HCT116 (cell line): ENCODE results near the gene LRIG3. TPM values are rescaled to one million over a fixed set of nuclear protein-coding genes. Genes with fewer than 3 reads are reported as not detected.

Experiments used
- ATAC-seq: fragments of 200-7000 bp; cut with Tn5 transposase; 2 replicates; pipeline ENCODE4 v1.9.1; 2020; ENCODE audit warnings: mild to moderate bottlenecking, moderate library complexity
- BruUV-seq: library from RNA; stranded (reverse); fragments of 400-500 nt; replicated peaks from 2 replicates; lab custom pipeline; 2021; lab: Mats Ljungman, UMichigan
- CTCF ChIA-PET: fragments of 300-600 bp; sonication (Branson Sonifier 250); formaldehyde crosslinking; loops from one replicate; lab custom pipeline; 2021; ENCODE audit warnings: antibody characterized with exemption; lab: Charles Lee
- POLR2A ChIA-PET: fragments of 300-600, 350-600 bp; sonication (Branson Sonifier 250); formaldehyde crosslinking; loops from one replicate; lab custom pipeline; 2021; ENCODE audit warnings: antibody characterized with exemption; lab: Charles Lee
- RAD21 ChIA-PET, 2 experiments: fragments of 300-600 bp; sonication (Branson Sonifier 250); formaldehyde crosslinking; loops; one replicate each; lab custom pipeline; 2023; ENCODE audit warnings: low total read pairs in 2 of 2; ENCODE audit not compliant: uncharacterized antibody in 2 of 2, unreplicated experiment in 2 of 2, low non-redundant PET in 1 of 2; lab: Charles Lee
- DNase-seq: peaks from one replicate; pipeline ENCODE4 v3.0.0-alpha.2; 2010; ENCODE audit warnings: low read depth, low spot score
- H2AFZ ChIP-seq: fragments of 200-600 bp; shearing (Covaris generic), sonication (generic); 2 replicates; pipeline ENCODE4 v1.6.1; 2017; ENCODE audit warnings: low read depth, mixed run types, mixed read lengths, antibody characterized with exemption, low read length; ENCODE audit not compliant: poor library complexity, severe bottlenecking
- H3K27ac ChIP-seq: 2 replicates; pipeline ENCODE4 v1.5.1; 2012; ENCODE audit warnings: low read depth, low read length
- H3K27me3 ChIP-seq: fragments of 200-600 bp; sonication (generic); 2 replicates; pipeline ENCODE4 v1.6.1; 2016; ENCODE audit warnings: mixed run types, low read length, mixed read lengths; ENCODE audit not compliant: insufficient read depth
- H3K36me3 ChIP-seq, 2 experiments: fragments of 200-500 bp in 1 of 2; fragments of 200-600 bp in 1 of 2; sonication (Bioruptor generic) in 1 of 2; sonication (generic) in 1 of 2; 2 replicates each; pipeline versions ENCODE4 v1.5.1 to v1.6.1; 2014 to 2016; ENCODE audit warnings: low read length in 2 of 2, inconsistent platforms in 1 of 2, mixed read lengths in 1 of 2, mixed run types in 1 of 2; ENCODE audit not compliant: insufficient read depth in 2 of 2, control insufficient read depth in 1 of 2
- H3K4me1 ChIP-seq, 2 experiments: fragments of 200-600 bp in 1 of 2; sonication (generic) in 1 of 2; 2 replicates each; pipeline versions ENCODE4 v1.5.1 to v1.6.1; 2012 to 2017; ENCODE audit warnings: low read length in 2 of 2, inconsistent platforms in 1 of 2, mild to moderate bottlenecking in 1 of 2, mixed read lengths in 1 of 2, mixed run types in 1 of 2, moderate library complexity in 1 of 2; ENCODE audit not compliant: insufficient read depth in 2 of 2, control insufficient read depth in 1 of 2
- H3K4me2 ChIP-seq: fragments of 200-600 bp; sonication (generic); 2 replicates; pipeline ENCODE4 v1.6.1; 2017; ENCODE audit warnings: mixed run types, low read length, mixed read lengths
- H3K4me3 ChIP-seq, 2 experiments: fragments of 200-600 bp in 1 of 2; sonication (generic) in 1 of 2; replicated peaks in 1 of 2; 2 replicates each; pipeline ENCODE4 v1.5.1; 2011 to 2016; ENCODE audit warnings: low read length in 2 of 2, control low read depth in 1 of 2, low read depth in 1 of 2, mild to moderate bottlenecking in 1 of 2, mixed read lengths in 1 of 2, mixed run types in 1 of 2
- H3K79me2 ChIP-seq: fragments of 200-600 bp; sonication (generic); 2 replicates; pipeline ENCODE4 v1.6.1; 2017; ENCODE audit warnings: mild to moderate bottlenecking, mixed run types, low read length, moderate library complexity, mixed read lengths; ENCODE audit not compliant: insufficient read depth
- H3K9ac ChIP-seq: fragments of 200-600 bp; sonication (generic); 2 replicates; pipeline ENCODE4 v1.6.1; 2016; ENCODE audit warnings: low read length, mixed read lengths
- H3K9me2 ChIP-seq: fragments of 200-600 bp; sonication (generic), shearing (Covaris generic); 2 replicates; pipeline ENCODE4 v1.6.1; 2017; ENCODE audit warnings: mixed run types, mild to moderate bottlenecking, moderate library complexity; ENCODE audit not compliant: insufficient read depth
- H3K9me3 ChIP-seq, 2 experiments: fragments of 200-500 bp in 1 of 2; fragments of 200-600 bp in 1 of 2; sonication (Bioruptor generic) in 1 of 2; sonication (generic) in 1 of 2; 2 replicates each; pipeline ENCODE4 v1.6.1; 2014 to 2017; ENCODE audit warnings: low read length in 2 of 2, mixed read lengths in 2 of 2, inconsistent platforms in 1 of 2, low read depth in 1 of 2, mild to moderate bottlenecking in 1 of 2, mixed run types in 1 of 2, moderate library complexity in 1 of 2; ENCODE audit not compliant: control insufficient read depth in 1 of 2, insufficient read depth in 1 of 2
- H4K20me1 ChIP-seq: fragments of 200-600 bp; sonication (generic), shearing (Covaris generic); 2 replicates; pipeline ENCODE4 v1.6.1; 2017; ENCODE audit warnings: mixed run types, mild to moderate bottlenecking, moderate library complexity; ENCODE audit not compliant: insufficient read depth
- EGR1 ChIP-seq: IDR thresholded peaks from 2 replicates; pipeline ENCODE4 v1.6.1; 2012; ENCODE audit warnings: low read depth
- EZH2 ChIP-seq: fragments of 200-600 bp; sonication (generic); IDR thresholded peaks from 2 replicates; pipeline ENCODE4 v1.6.1; 2017; ENCODE audit warnings: antibody characterized with exemption, mixed run types
- FOSL1 ChIP-seq: IDR thresholded peaks from 2 replicates; pipeline ENCODE4 v1.6.1; 2012; ENCODE audit warnings: low read depth
- POLR2A ChIP-seq: IDR thresholded peaks from 2 replicates; pipeline ENCODE4 v1.7.0; 2011; ENCODE audit warnings: borderline replicate concordance; ENCODE audit not compliant: insufficient read depth, insufficient read length; ENCODE audit errors: extremely low read depth
- POLR2AphosphoS5 ChIP-seq: IDR thresholded peaks from 2 replicates; pipeline ENCODE4 v1.6.1; 2011; ENCODE audit warnings: mild to moderate bottlenecking, low read depth, low read length, moderate library complexity
- RAD21 ChIP-seq: IDR thresholded peaks from 2 replicates; pipeline ENCODE4 v1.6.1; 2012; ENCODE audit warnings: low read depth, mild to moderate bottlenecking
- SRF ChIP-seq: IDR thresholded peaks from 2 replicates; pipeline ENCODE4 v1.6.1; 2012; ENCODE audit warnings: low read depth
- ZBTB33 ChIP-seq: IDR thresholded peaks from 2 replicates; pipeline ENCODE4 v1.6.1; 2011; ENCODE audit warnings: mild to moderate bottlenecking, low read length, moderate library complexity; ENCODE audit not compliant: insufficient replicate concordance; ENCODE audit errors: extremely low read depth
- intact Hi-C: fragments of 100-400 bp; cut with micrococcal nuclease; formaldehyde crosslinking; loops from 2 replicates; pipeline ENCODE4 v1.10.0; 2022
- total RNA-seq: library from RNA; stranded (reverse); gene quantifications from one replicate; pipeline ENCODE4 v1.2.1, GENCODE V29; 2021; ENCODE audit not compliant: unreplicated experiment
- TF ChIP-seq, protein P1 (sequence below): IDR thresholded peaks from 2 replicates; pipeline ENCODE4 v1.6.1; 2012

Gene LRIG3
- total RNA-seq, 1 experiment from 2014 or later, result 11.1 TPM

DNA sequence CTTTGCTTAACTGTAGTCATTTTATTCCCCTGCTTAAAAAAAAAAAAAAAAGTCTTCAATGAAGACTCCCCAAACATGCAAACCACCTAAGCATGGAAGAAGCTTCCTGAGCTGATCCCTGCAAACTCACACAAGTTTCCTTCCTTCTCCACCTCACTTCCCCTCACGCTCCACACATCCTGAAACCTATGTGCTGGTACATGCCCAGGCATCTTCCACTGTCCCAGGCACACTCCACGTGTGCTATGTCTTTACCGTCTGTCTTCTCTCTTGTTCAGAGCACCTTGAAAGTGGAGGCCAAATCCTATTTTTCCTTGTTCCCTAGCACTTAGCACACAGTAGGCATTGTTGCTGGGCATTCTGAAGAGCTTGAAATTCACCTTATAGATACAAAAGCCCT is 13.4 kb downstream of the LRIG3 start:
- RAD21 ChIA-PET, result no interaction called here
- no TSS peak for BruUV-seq

More for the DNA sequence above, 13.4 kb downstream of the LRIG3 start:
- ATAC-seq, result no peak
- Histone ChIP-seq H4K20me1 (no peaks in the 10 kb centered on the region), H3K36me3 (peaks cover 0 to 6% of the 10 kb centered on the region in 2 experiments; a peak in 2 of 4 replicates), H3K4me2 (no peak overlapping the region), H3K4me3 (no peak overlapping the region), H3K9me3 (no peaks in the 10 kb centered on the region), H3K79me2 (peaks cover 6% of the 10 kb centered on the region; the same call in 1 of the 2 replicates), H3K27me3 (no peaks in the 10 kb centered on the region), H3K4me1 (no peaks in the 10 kb centered on the region), H3K27ac (no peak overlapping the region)
- intact Hi-C loops, result loop anchor here (5.0 kb wide), 1 partner anchor 180 kb away; no protein-coding TSS in a partner anchor
- CTCF ChIA-PET, result no interaction called here
- TF ChIP-seq EGR1, result no peak
- TF ChIP-seq POLR2AphosphoS5, result no peak
- TF ChIP-seq, protein P1, sequence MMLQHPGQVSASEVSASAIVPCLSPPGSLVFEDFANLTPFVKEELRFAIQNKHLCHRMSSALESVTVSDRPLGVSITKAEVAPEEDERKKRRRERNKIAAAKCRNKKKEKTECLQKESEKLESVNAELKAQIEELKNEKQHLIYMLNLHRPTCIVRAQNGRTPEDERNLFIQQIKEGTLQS, result no peak
- TF ChIP-seq SRF, result no peak
- TF ChIP-seq EZH2, result no peak
- no peak for TF ChIP-seq POLR2A
- no peak for TF ChIP-seq RAD21
- TF ChIP-seq FOSL1, result no peak
- TF ChIP-seq ZBTB33, result no peak
- TF ChIP-seq, all 23 proteins: peak for 0
- no peak overlapping the region for H2AFZ ChIP-seq
- no peaks in the 10 kb centered on the region for H3K9me2 ChIP-seq
- no peak for DNase-seq
- POLR2A ChIA-PET, result no interaction called here
- H3K9ac ChIP-seq, result no peak overlapping the region
